ENCODE results near the gene SLC26A11.

Gene SLC26A11

DNA sequence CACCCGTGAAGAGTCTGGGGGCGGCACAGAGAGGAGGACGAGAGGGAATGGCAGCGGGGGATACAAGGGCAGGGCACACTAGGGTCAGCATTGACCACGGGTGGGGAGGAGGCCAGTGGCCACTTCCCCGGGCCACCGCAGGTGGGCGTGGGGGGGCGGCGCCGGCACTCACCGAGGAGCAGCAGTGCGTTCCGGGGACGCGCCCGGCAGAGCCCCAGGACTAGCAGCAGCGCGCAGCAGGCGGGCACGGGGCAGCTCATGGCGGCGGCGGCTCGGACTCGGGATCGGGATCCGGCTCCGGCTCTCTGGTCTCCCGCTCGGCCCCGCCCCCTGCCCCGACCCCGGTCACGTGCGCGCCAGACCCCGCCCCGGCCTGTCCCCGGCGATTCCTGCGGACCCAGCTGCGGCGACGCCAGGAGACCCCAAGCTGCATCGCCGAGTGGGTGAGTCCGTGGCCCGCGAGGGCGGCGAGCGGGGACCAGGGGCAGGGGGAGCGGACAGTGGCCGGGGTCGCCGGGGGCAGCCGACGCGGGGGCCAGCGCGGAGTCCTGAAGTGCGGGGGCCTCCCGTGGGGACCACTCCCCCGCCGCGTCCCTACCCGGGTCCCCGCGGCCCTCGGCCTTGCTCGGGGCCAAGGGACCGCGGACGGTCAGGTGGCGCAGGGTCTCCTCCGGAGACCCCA is at the start of gene SLC26A11, which contains the start of gene SGSH:
Gene SLC26A11, plus strand, starts transcription at position 374 of the 682 bp plus-strand sequence. CDS start 1,134 bp downstream, outside the sequence.
Gene SGSH, minus strand, starts transcription at position 280 of the 682 bp plus-strand sequence. Its CDS starts 20 bp downstream, at position 260.
- DNase-seq (ENCODE audit: low read depth in 2 of 2) = no peak

DNA sequence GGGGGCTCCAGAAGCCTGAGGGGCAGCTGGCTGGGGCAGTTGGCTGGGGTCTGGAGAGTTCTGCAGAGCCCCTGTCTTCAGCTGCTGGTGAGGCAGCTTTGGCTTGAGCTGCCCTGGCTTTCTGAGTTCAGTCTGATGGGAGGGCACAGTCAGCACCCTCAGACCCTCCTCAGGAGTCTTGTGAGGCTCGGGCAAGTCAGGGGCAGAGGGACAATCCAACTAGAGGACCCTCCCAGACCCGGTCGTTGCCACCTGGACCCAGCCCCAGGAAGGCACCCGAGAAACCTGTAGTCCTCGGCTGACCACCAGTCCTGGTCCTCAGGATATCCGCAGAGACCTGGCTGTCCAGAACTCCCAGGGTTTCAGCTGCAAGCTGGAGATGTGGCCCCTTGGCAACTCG is 48.5 kb upstream of the SLC26A11 start:
- DNase-seq (ENCODE audit: low read depth in 2 of 2) = no peak

GRCh38 chr17:80173126-80173525 is 47.1 kb upstream of the SLC26A11 start:
- DNase-seq (ENCODE audit: low read depth in 2 of 2) = no peak

DNA sequence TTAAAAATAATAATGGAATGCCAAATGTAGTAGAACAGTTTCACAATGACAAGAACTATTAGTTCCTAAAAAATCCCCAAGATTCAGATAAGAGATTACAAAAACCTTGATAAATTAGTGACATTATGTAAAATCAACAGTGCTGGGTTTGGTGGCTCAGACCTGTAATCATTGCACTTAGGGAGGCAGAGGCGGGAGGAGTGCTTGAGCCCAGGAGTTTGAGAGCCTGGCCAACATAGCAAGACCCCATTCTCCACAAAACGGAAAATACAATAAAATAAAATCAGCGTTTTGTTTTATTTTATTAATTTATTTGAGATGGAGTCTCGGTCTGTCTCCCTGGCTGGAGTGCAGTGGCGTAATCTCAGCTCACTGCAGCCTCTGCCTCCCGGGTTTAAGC is 46.3 kb upstream of the SLC26A11 start:
- DNase-seq (ENCODE audit: low read depth in 2 of 2) = no peak

DNA sequence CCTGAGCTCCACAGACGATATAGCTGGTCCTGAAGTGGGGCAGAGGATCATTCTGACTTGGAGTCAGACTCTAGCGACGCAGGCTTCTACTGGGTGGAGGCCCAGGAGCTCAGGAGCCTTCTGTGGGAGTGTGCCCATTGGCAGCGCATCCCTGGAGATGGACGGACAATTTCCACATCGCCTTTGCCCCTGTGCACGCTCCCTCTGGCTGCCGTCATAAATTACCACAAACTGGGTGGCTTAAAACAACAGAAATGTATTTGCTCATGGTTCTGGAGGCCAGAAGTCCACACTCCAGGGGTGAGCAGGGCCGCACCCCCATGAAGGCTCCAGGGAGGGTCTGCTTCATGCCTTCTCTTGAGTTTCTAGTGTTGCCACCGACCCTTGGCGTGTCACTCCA is 43.5 kb upstream of the SLC26A11 start:
- DNase-seq (ENCODE audit: low read depth in 2 of 2) = no peak

DNA sequence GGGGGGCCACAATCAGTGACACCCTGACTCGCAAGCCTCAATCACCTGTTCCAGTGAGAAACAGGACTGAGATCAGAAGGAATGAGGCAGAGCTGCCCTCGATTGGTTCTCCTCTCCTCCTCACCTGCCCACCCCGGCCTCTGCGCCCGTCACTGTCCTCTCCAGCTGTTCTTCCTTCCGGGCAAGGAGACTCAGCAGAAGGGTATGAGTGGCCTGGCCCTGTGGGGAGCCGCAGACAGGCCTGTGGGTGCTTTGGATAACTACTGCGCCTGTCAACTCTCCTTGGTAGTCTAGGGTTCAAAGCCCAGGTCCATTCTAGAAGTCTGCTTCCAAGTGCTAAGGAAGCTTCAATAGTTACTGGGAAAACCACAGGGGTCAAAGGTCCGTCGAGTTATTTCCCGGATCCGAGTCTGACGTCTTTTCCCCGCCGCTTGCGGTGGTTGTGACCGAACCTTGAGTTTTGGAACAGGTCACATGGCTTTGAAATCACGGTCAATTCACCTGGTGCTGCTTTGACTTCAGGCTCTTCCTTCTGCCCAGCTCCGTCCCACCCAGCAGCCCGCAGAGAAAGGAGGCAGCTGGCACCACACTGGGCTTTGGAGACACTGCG is 42.1 kb upstream of the SLC26A11 start:
- DNase-seq (ENCODE audit: low read depth in 2 of 2) = no peak

GRCh38 chr17:80180192-80180591 is 40.0 kb upstream of the SLC26A11 start:
- DNase-seq (ENCODE audit: low read depth in 2 of 2) = no peak

- DNase-seq (ENCODE audit: low read depth in 2 of 2) = no peak
Observed at GRCh38 chr17:80181431-80181830, 38.8 kb upstream of the SLC26A11 start.

DNA sequence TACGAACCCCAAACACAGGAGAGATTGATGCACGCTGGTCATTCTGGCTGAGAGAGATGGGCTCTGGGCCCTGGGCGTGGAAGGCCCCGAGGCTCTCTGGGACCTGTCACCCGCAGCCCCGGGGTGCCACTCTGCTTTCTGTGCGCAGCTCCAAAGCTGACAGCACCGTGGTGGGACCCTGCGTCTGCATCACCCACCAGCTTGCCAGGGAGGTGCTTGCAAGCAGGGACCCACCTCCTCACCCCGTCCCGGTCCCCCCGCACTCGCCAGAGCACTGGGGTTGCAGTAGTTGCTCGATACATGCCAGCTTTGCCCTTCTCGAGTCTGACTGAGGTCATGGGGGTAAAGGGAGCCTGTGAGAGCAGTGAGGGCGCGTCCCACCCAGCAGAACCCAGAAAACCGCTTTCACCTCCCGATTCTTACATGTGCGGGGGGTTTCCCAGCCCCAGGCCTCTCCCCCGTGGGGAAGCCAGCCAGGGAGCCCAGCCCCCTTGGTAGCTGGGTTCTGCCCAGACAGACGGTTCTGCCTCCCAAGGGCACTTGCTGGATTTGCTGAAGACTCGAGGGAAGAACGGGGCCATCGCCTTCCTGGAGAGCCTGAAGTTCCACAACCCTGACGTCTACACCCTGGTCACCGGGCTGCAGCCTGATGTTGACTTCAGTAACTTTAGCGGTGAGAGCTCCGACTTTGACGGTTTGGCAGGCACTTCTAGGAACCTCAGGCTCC is 37.9 kb upstream of the SLC26A11 start:
- DNase-seq (ENCODE audit: low read depth in 2 of 2) = no peak

DNA sequence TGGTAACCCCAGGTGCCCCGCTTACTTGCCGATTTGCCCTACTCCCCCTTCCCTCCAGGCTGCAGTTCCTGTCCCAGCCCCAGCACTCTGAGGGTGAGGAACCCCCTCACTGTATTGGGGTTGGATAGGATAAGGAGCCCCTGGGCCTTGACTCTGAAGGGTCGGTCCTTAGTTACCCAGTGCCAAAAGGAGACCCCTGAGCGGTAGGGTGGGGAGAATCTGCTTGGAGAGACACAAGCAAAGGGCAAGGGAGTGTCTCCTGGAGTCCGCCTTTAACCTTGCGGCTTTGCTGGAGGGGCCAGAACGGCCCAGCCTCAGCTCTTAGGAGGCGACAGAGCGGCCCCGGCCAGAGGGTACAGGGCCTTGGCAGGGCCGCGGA is 37.4 kb upstream of the SLC26A11 start:
- no peak for DNase-seq (ENCODE audit: low read depth in 2 of 2)

GRCh38 chr17:80183581-80184422 is 36.4 kb upstream of the SLC26A11 start:
- no peak for DNase-seq (ENCODE audit: low read depth in 2 of 2)

GRCh38 chr17:80184423-80184714 is 35.9 kb upstream of the SLC26A11 start:
- no peak for DNase-seq (ENCODE audit: low read depth in 2 of 2)

- no peak for DNase-seq (ENCODE audit: low read depth in 2 of 2)
Observed at GRCh38 chr17:80185968-80186367, 34.3 kb upstream of the SLC26A11 start.

- no peak for DNase-seq (ENCODE audit: low read depth in 2 of 2)
Observed at GRCh38 chr17:80187090-80187489, 33.1 kb upstream of the SLC26A11 start.

DNA sequence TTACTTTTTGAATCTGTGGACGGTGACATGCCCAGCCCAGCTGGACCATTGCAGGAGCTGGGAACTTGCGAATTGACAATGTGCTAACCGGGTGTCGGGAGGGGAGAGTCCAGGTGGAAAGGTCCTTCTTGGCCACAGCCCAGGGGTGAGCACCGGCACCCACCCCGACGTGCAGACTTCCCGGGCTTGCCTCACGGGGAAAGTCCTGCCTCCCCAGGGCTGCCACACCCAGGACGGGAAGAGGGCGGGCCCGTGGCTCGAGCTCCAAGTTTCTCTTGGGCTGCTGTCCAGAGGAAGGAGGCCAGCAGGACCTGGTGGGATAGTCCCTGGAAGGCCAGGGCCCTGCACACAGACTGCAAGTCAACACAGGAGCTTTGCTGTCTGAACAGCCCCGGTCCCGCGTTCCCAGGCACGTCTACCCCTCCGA is 32.7 kb upstream of the SLC26A11 start:
- no peak for DNase-seq (ENCODE audit: low read depth in 2 of 2)

DNA sequence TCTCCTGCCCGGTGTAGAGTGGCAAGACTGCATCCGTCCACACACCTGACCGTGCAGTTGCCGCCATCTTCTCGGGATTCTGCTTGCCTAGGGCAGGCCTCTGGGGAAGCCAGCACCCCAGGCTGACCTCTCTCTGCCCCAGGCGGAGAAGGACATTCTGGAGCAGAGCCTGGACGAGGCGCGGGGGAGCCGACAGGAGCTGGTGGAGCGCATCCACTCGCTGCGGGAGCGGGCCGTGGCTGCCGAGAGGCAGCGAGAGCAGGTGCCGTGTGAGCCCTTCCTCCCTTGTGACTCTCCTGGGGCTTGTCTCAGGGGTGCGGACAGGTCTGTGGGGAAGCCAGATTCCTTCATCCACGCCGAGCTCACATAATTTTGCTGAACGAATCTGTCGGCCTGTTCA is 30.6 kb upstream of the SLC26A11 start:
- no peak for DNase-seq (ENCODE audit: low read depth in 2 of 2)

- DNase-seq (ENCODE audit: low read depth in 2 of 2) = no peak
Observed at GRCh38 chr17:80190716-80191115, 29.5 kb upstream of the SLC26A11 start.

- DNase-seq (ENCODE audit: low read depth in 2 of 2) = no peak
Observed at GRCh38 chr17:80191192-80191591, 29.0 kb upstream of the SLC26A11 start.

GRCh38 chr17:80191865-80192661 is 28.2 kb upstream of the SLC26A11 start:
- DNase-seq (ENCODE audit: low read depth in 2 of 2) = no peak

- no peak for DNase-seq (ENCODE audit: low read depth in 2 of 2)
Observed at GRCh38 chr17:80195141-80195540, 25.1 kb upstream of the SLC26A11 start.
